Activated naive CD4-positive, alpha-beta T cell treated with Interleukin-2 at 50 U/mL for 16 hours (primary cell): ENCODE measurements around the gene MRPL1.

Experiments
- DNase-seq: peaks from one replicate; pipeline ENCODE4 v3.0.0-alpha.2; 2020

MRPL1 gene

DNA sequence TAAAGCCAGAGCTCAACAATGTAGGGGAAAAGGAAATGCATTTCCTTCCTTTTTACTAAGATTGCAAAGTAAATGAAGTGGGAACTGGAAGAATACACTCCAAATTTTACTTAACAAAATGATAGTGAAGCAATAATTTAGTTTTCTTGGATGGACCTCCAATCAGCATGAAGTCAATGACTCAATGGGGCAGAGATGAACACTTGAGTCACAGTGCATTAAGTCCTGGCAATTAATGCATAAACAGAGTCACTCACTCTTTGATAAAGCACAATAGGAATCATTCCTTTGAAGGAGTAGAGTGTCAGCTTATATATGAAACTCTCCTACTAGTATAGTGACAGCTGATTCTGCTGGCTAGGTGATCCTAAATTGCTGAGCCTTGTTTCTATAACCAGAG is 127.8 kb downstream of the MRPL1 start:
- no peak for DNase-seq

DNA sequence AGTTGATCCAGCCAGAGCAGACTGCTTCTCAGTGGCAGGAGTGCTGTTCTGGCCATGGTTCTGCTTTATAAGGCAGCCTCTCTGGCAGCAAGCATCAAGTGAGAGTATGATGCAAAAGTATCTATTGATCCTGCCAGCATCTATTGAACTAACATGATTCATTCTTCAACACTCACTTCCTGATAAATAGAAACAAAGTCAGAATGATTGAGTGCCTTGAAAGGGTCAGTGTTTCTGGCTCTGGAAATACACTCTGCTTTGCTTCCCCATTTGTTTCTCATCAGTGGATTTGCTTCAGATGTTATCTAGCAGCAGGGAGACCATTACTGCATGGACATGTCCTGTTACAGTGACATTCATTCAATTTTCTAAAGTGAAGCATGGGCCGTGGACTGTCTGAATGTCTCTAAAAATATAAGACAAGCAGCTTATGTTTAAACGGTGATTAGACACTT is 128.3 kb downstream of the MRPL1 start:
- DNase-seq, result no peak

DNA sequence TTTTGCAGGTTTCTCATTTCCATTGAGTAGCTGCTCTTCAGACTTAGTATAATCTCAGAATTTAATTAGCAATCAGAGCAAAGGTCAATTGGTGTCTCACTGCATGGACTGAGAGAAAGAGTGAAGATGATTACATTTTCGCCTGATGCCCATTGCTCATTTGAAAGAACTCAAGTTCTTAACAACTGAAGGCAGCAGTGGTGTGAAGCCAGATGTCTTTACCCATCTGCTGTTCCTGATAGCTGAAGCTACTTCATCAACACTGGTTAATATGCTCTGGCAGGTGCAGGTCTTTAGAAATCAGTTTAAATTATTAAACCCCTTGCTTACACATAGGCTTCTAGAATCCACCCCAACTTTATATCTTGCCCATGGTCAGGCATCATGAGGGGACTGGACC is 130.0 kb downstream of the MRPL1 start:
- DNase-seq, result no peak

- no peak for DNase-seq
These were observed 131.6 kb downstream of the MRPL1 start for GRCh38 chr4:77994194-77994721.

GRCh38 chr4:77996076-77996475 is 133.4 kb downstream of the MRPL1 start:
- no peak for DNase-seq

GRCh38 chr4:78001531-78001930 is 138.9 kb downstream of the MRPL1 start:
- no peak for DNase-seq

- DNase-seq, result no peak
These were observed 139.6 kb downstream of the MRPL1 start for GRCh38 chr4:78002260-78002659.
